PC-3 (cell line): ENCODE data around the gene FAM171A2. TPM values are rescaled to one million over a fixed set of nuclear protein-coding genes. Genes with fewer than 3 reads are reported as not detected.

Source experiments
- ATAC-seq: fragments of 200-7000 bp; cut with Tn5 transposase; 2 replicates; pipeline ENCODE4 v1.9.1; 2020; ENCODE audit warnings: mild to moderate bottlenecking, moderate library complexity
- BruUV-seq: library from RNA; stranded (reverse); fragments of 400-500 nt; replicated peaks from 2 replicates; lab custom pipeline; 2021; lab: Mats Ljungman, UMichigan
- CTCF ChIA-PET: fragments of 300-600 bp; sonication (Branson Sonifier 250); formaldehyde crosslinking; loops from one replicate; lab custom pipeline; 2022; ENCODE audit warnings: antibody characterized with exemption; lab: Charles Lee
- POLR2A ChIA-PET: fragments of 300-600 bp; sonication (Branson Sonifier 250); formaldehyde crosslinking; loops from one replicate; lab custom pipeline; 2022; ENCODE audit warnings: antibody characterized with exemption; ENCODE audit not compliant: unreplicated experiment; lab: Charles Lee
- DNase-seq: peaks from one replicate; pipeline ENCODE4 v3.0.0-alpha.2; 2015
- H2AFZ ChIP-seq: fragments of 300-600 bp; sonication (generic); 2 replicates; pipeline ENCODE4 v1.6.0; 2016; ENCODE audit warnings: antibody characterized with exemption, low read length
- H3F3A ChIP-seq: fragments of 300-600 bp; sonication (generic); one replicate; pipeline ENCODE4 v1.6.0; 2017; ENCODE audit warnings: antibody characterized with exemption, low read length, control low read depth, mild to moderate bottlenecking; ENCODE audit not compliant: unreplicated experiment
- H3K27ac ChIP-seq: fragments of 300-600 bp; sonication (generic); 2 replicates; pipeline ENCODE4 v1.5.1; 2016; ENCODE audit warnings: mild to moderate bottlenecking, low read length
- H3K27me3 ChIP-seq: fragments of 300-600 bp; sonication (generic); 2 replicates; pipeline ENCODE4 v1.6.1; 2016; ENCODE audit warnings: low read length, mixed read lengths
- H3K36me3 ChIP-seq: fragments of 300-600 bp; sonication (generic); 2 replicates; pipeline ENCODE4 v1.6.1; 2016; ENCODE audit warnings: low read depth, mixed run types, low read length, mixed read lengths
- H3K4me1 ChIP-seq: fragments of 300-600 bp; sonication (generic); 2 replicates; pipeline ENCODE4 v1.5.1; 2016; ENCODE audit warnings: low read length; ENCODE audit not compliant: insufficient read depth
- H3K4me2 ChIP-seq: fragments of 300-600 bp; sonication (generic); 2 replicates; pipeline ENCODE4 v1.6.0; 2016; ENCODE audit warnings: low read length
- H3K4me3 ChIP-seq: fragments of 300-600 bp; sonication (generic); 2 replicates; pipeline ENCODE4 v1.5.1; 2016; ENCODE audit warnings: mild to moderate bottlenecking, low read length, mixed read lengths
- H3K79me2 ChIP-seq: fragments of 300-600 bp; sonication (generic); 2 replicates; pipeline ENCODE4 v1.6.1; 2017; ENCODE audit warnings: low read length, mixed read lengths
- H3K9ac ChIP-seq: fragments of 300-600 bp; sonication (generic); 2 replicates; pipeline ENCODE4 v1.6.0; 2016; ENCODE audit warnings: mild to moderate bottlenecking, low read length
- H3K9me2 ChIP-seq: fragments of 300-600 bp; sonication (generic); replicated peaks from 2 replicates; pipeline ENCODE4 v1.6.1; 2016; ENCODE audit warnings: mixed run types, low read length, mixed read lengths
- H3K9me3 ChIP-seq: fragments of 300-600 bp; sonication (generic); 2 replicates; pipeline ENCODE4 v1.6.1; 2016; ENCODE audit warnings: low read length, mixed read lengths
- H4K20me1 ChIP-seq: fragments of 300-600 bp; sonication (generic); 2 replicates; pipeline ENCODE4 v1.6.1; 2016; ENCODE audit warnings: low read length, mixed read lengths
- EZH2 ChIP-seq: fragments of 300-600 bp; sonication (generic); IDR thresholded peaks from one replicate; pipeline ENCODE4 v1.6.1; 2017; ENCODE audit warnings: antibody characterized with exemption, mild to moderate bottlenecking, low read length; ENCODE audit not compliant: unreplicated experiment
- EZH2phosphoT487 ChIP-seq: fragments of 300-600 bp; sonication (generic); IDR thresholded peaks from 2 replicates; pipeline ENCODE4 v1.6.1; 2018; ENCODE audit warnings: mild to moderate bottlenecking, antibody characterized with exemption, low read length, borderline replicate concordance
- intact Hi-C: fragments of 100-400 bp; cut with micrococcal nuclease; formaldehyde crosslinking; loops from 2 replicates; pipeline ENCODE4 v1.9.0; 2023
- total RNA-seq: library from RNA; depleted of rRNA; stranded (reverse); fragments of >200 nt; gene quantifications from 2 replicates; pipeline ENCODE4 v1.2.3, GENCODE V29; 2014
- TF ChIP-seq, protein P1 (sequence below): fragments of 300-600 bp; sonication (generic); conservative IDR thresholded peaks from 2 replicates; pipeline ENCODE4 v1.5.1; 2017; ENCODE audit warnings: antibody characterized with exemption, low read depth, mild to moderate bottlenecking, low read length

FAM171A2 gene
- total RNA-seq, 1 experiment from 2014 or later, result 16.3 TPM

DNA sequence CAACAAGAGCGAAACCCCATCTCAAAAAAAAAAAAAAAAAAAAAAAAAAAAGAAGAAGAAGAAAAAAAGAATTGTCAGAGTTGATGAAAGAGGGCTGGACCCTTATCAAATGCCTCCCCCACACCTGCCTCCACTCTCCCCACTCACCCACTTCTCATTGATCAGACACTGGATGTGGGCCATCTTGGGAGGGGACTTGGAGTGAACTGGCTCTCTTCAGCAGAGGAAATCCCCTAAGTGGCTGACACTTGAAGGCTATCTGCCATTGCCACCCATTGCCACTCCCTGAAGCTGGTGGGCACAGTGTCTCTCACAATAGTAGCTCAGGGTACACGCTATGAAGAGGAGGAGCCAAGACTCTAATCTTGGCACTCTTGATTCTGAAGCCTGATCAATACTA is 24.2 kb upstream of the FAM171A2 start:
- no peaks in the 10 kb centered on the region for H3K36me3 ChIP-seq
- no peaks in the 10 kb centered on the region for H3K9me2 ChIP-seq
- ChIA-PET CTCF (no interaction called here), POLR2A (no interaction called here)
- DNase-seq, result no peak
- H3K4me3 ChIP-seq, result no peak overlapping the region
- no peaks in the 10 kb centered on the region for H4K20me1 ChIP-seq
- H3K9me3 ChIP-seq, result no peaks in the 10 kb centered on the region
- no peaks in the 10 kb centered on the region for H3F3A ChIP-seq
- H2AFZ ChIP-seq, result no peak overlapping the region
- intact Hi-C loops, result no loop called here
- TF ChIP-seq, protein P1, sequence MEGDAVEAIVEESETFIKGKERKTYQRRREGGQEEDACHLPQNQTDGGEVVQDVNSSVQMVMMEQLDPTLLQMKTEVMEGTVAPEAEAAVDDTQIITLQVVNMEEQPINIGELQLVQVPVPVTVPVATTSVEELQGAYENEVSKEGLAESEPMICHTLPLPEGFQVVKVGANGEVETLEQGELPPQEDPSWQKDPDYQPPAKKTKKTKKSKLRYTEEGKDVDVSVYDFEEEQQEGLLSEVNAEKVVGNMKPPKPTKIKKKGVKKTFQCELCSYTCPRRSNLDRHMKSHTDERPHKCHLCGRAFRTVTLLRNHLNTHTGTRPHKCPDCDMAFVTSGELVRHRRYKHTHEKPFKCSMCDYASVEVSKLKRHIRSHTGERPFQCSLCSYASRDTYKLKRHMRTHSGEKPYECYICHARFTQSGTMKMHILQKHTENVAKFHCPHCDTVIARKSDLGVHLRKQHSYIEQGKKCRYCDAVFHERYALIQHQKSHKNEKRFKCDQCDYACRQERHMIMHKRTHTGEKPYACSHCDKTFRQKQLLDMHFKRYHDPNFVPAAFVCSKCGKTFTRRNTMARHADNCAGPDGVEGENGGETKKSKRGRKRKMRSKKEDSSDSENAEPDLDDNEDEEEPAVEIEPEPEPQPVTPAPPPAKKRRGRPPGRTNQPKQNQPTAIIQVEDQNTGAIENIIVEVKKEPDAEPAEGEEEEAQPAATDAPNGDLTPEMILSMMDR, result no peak
- TF ChIP-seq EZH2 (no peak), EZH2phosphoT487 (no peak)
- BruUV-seq, result no TSS peak
- H3K79me2 ChIP-seq, result no peaks in the 10 kb centered on the region
- H3K4me2 ChIP-seq, result no peak overlapping the region
- no peaks in the 10 kb centered on the region for H3K27me3 ChIP-seq
- H3K4me1 ChIP-seq, result peaks cover 10% of the 10 kb centered on the region
- H3K27ac ChIP-seq, result no peak overlapping the region
- ATAC-seq, result no peak
- H3K9ac ChIP-seq, result no peak overlapping the region

DNA sequence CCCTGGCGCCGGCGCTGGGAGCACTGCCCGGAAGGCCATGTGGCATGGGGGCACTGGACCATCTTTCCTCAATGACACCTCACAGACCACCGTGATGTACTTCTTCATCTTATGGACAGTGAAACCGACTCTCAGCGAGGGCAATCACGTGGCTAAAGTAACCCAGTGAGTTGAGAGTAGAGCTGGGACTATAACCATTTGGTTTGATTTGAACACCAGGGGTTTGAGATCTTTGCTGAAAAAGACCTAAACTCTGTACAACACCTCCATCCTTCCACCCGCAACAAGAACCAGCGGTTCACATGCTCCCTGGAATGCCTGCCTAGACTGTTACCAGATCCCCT is 22.5 kb upstream of the FAM171A2 start:
- CTCF ChIA-PET, result interaction anchor here (1.5 kb wide), 1 partner anchor 137 kb away, joined by 5 read pairs; no protein-coding TSS in a partner anchor
- Histone ChIP-seq H3K9me2 (no peaks in the 10 kb centered on the region), H2AFZ (peak overlapping the region; percentile 100; the same call in 1 of the 2 replicates), H3K4me1 (peaks cover 10% of the 10 kb centered on the region), H3K4me2 (peak overlapping the region; percentile 100), H3K9ac (no peak overlapping the region), H4K20me1 (no peaks in the 10 kb centered on the region), H3F3A (no peaks in the 10 kb centered on the region), H3K27ac (no peak overlapping the region), H3K79me2 (no peaks in the 10 kb centered on the region), H3K4me3 (peak overlapping the region; percentile 82), H3K36me3 (no peaks in the 10 kb centered on the region), H3K27me3 (no peaks in the 10 kb centered on the region), H3K9me3 (no peaks in the 10 kb centered on the region)
- TF ChIP-seq EZH2 (no peak), EZH2phosphoT487 (no peak)
- TF ChIP-seq, protein P1, result no peak
- POLR2A ChIA-PET, result no interaction called here
- BruUV-seq, result no TSS peak
- ATAC-seq, result no peak
- intact Hi-C loops, result no loop called here
- DNase-seq, result no peak

DNA sequence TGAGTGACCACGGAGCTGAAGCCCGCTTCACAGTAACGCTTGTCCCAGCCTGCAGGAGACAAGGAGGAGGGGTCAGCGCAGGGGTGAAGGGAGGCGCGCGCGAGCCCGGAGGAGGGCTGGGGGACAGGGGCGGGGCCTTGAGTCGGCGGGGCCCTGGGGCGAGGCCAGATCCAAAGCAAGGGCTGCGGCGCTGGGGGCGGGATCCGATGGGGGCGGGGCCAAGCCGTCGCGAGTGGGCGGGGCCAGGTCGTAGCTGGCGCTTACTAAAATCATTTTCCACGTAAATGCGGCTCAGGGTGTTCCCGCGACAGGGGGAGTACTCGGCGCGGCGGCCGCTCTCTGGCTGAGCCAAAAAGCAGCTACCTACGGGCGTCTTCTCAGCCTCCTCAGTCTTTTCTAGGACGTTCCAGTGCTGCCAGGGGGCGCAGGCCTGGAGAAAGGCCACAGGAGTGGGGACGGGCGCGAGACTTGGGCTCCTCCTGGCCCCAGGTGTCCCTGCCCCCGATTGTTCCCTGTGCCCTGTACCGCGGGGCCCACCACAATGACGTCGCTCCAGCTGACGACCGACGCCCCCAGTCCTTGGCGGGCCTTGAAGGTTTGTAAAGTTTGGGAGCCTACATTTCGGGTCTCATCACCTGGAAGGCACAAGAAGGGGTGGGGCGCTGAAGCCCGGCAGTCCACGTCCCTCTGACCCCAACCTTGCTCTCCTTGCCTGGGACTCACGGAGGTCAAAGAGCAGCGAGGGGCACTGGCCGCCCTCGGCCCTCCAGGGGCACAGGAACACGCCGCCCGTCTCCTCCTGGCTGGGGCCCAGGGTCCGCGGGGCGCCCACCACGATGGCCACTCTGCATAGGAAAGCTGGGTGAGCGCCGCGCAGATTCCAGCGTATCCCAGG is 21.9 kb upstream of the FAM171A2 start:
- H4K20me1 ChIP-seq, result no peaks in the 10 kb centered on the region
- H2AFZ ChIP-seq, result peak overlapping the region; percentile 100
- ChIA-PET POLR2A (interaction anchor here (0.7 kb wide), 2 partner anchors 34 to 133 kb away, joined by 3 to 4 read pairs; no protein-coding TSS in a partner anchor), CTCF (interaction anchor here (0.6 to 1.5 kb wide), 3 partner anchors 9 to 137 kb away, joined by 3 to 6 read pairs (median 5); partner anchors contain the start of gene FAM171A2)
- H3K4me1 ChIP-seq, result peaks cover 10% of the 10 kb centered on the region
- H3K4me3 ChIP-seq, result peak overlapping the region; percentile 82
- no peak overlapping the region for H3K27ac ChIP-seq
- ATAC-seq, result peak; percentile 87
- peak overlapping the region; percentile 78 for H3K9ac ChIP-seq
- TF ChIP-seq EZH2 (no peak), EZH2phosphoT487 (no peak)
- TF ChIP-seq, protein P1, result peak; percentile 47
- H3K9me2 ChIP-seq, result no peaks in the 10 kb centered on the region
- no peaks in the 10 kb centered on the region for H3K79me2 ChIP-seq
- intact Hi-C loops, result no loop called here
- H3K9me3 ChIP-seq, result no peaks in the 10 kb centered on the region
- BruUV-seq, result TSS peak; percentile 84
- no peaks in the 10 kb centered on the region for H3F3A ChIP-seq
- H3K36me3 ChIP-seq, result no peaks in the 10 kb centered on the region
- H3K27me3 ChIP-seq, result no peaks in the 10 kb centered on the region
- peak; percentile 87 for DNase-seq
- H3K4me2 ChIP-seq, result peak overlapping the region; percentile 100
